ENCODE measurements around the gene TP63. TPM values are rescaled to one million over a fixed set of nuclear protein-coding genes. Genes with fewer than 3 reads are reported as not detected.

Gene TP63
- total RNA-seq, 1 donor from 2014 or later = not detected

GRCh38 chr3:189754356-189754755, 123.2 kb downstream of the TP63 start:
- Histone ChIP-seq H3K4me3 (no peak overlapping the region), H3K9me3 (peaks cover 0 to 4% of the 10 kb centered on the region in 2 donors), H3K27ac (no peak overlapping the region), H3K27me3 (no peaks in the 10 kb centered on the region), H3K36me3 (no peaks in the 10 kb centered on the region), H3K4me1 (no peaks in the 10 kb centered on the region)
- DNase-seq (ENCODE audit: low spot score in 2 of 2) = no peak
- intact Hi-C loops (cut with DNase I) = no loop called here
- TF ChIP-seq CTCF (IDR thresholded peaks at IDR 0.05) = no peak

- no peak for DNase-seq (ENCODE audit: low spot score in 2 of 2)
- Histone ChIP-seq H3K9me3 (no peaks in the 10 kb centered on the region), H3K27me3 (no peaks in the 10 kb centered on the region)
These were observed 125.4 kb downstream of the TP63 start for GRCh38 chr3:189756582-189757078.

GRCh38 chr3:189758186-189758585, 127.0 kb downstream of the TP63 start:
- no peaks in the 10 kb centered on the region for H3K9me3 ChIP-seq
- intact Hi-C loops (cut with DNase I) = no loop called here
- H3K36me3 ChIP-seq = no peaks in the 10 kb centered on the region
- no peaks in the 10 kb centered on the region for H3K27me3 ChIP-seq
- no peak overlapping the region for H3K27ac ChIP-seq
- H3K4me3 ChIP-seq = no peak overlapping the region
- no peaks in the 10 kb centered on the region for H3K4me1 ChIP-seq
- DNase-seq (ENCODE audit: low spot score in 2 of 2) = no peak
- no peak for TF ChIP-seq CTCF (IDR thresholded peaks at IDR 0.05)

More at GRCh38 chr3:189756582-189757078, 125.4 kb downstream of the TP63 start:
- H3K27ac ChIP-seq = no peak overlapping the region
- H3K4me1 ChIP-seq = no peaks in the 10 kb centered on the region
- H3K36me3 ChIP-seq = no peaks in the 10 kb centered on the region
- H3K4me3 ChIP-seq = no peak overlapping the region
- intact Hi-C loops (cut with DNase I) = no loop called here
- no peak for TF ChIP-seq CTCF (IDR thresholded peaks at IDR 0.05)

GRCh38 chr3:189766416-189766815, 135.2 kb downstream of the TP63 start:
- no peaks in the 10 kb centered on the region for H3K9me3 ChIP-seq
- no peaks in the 10 kb centered on the region for H3K36me3 ChIP-seq
- DNase-seq (ENCODE audit: low spot score in 2 of 2) = no peak
- no peaks in the 10 kb centered on the region for H3K4me1 ChIP-seq
- intact Hi-C loops (cut with DNase I) = no loop called here
- TF ChIP-seq CTCF (IDR thresholded peaks at IDR 0.05) = no peak
- no peak overlapping the region for H3K27ac ChIP-seq
- H3K4me3 ChIP-seq = no peak overlapping the region
- no peaks in the 10 kb centered on the region for H3K27me3 ChIP-seq

- H3K36me3 ChIP-seq = no peaks in the 10 kb centered on the region
- intact Hi-C loops (cut with DNase I) = no loop called here
- H3K27ac ChIP-seq = no peak overlapping the region
- H3K9me3 ChIP-seq = no peaks in the 10 kb centered on the region
- no peak overlapping the region for H3K4me3 ChIP-seq
- no peaks in the 10 kb centered on the region for H3K4me1 ChIP-seq
- no peak for TF ChIP-seq CTCF (IDR thresholded peaks at IDR 0.05)
- DNase-seq (ENCODE audit: low spot score in 2 of 2) = no peak
- no peaks in the 10 kb centered on the region for H3K27me3 ChIP-seq
These were observed 140.8 kb downstream of the TP63 start for GRCh38 chr3:189771842-189772450.

Data from ascending aorta (tissue), 2 donors.